Measurements from ENCODE around the gene CARNS1. TPM values are rescaled to one million over a fixed set of nuclear protein-coding genes. Genes with fewer than 3 reads are reported as not detected.

The CARNS1 gene
- total RNA-seq, 3 donors from 2014 or later = 0.16 to 4.2 (median 0.66) TPM

- intact Hi-C loops (cut with DNase I; ENCODE audit: low total_unique reads) = no loop called here
- Histone ChIP-seq H3K36me3 (no peaks in the 10 kb centered on the region), H3K27ac (no peak overlapping the region), H3K9me3 (no peaks in the 10 kb centered on the region), H3K27me3 (no peaks in the 10 kb centered on the region), H3K4me3 (no peak overlapping the region), H3K4me1 (peaks cover 0 to 15% of the 10 kb centered on the region in 2 donors)
- no peak for DNase-seq (ENCODE audit: low spot score in 2 of 2)
- TF ChIP-seq POLR2AphosphoS5 (IDR thresholded peaks at IDR 0.05) (no peak), POLR2A (IDR thresholded peaks at IDR 0.05) (no peak)
- TF ChIP-seq, protein P1, sequence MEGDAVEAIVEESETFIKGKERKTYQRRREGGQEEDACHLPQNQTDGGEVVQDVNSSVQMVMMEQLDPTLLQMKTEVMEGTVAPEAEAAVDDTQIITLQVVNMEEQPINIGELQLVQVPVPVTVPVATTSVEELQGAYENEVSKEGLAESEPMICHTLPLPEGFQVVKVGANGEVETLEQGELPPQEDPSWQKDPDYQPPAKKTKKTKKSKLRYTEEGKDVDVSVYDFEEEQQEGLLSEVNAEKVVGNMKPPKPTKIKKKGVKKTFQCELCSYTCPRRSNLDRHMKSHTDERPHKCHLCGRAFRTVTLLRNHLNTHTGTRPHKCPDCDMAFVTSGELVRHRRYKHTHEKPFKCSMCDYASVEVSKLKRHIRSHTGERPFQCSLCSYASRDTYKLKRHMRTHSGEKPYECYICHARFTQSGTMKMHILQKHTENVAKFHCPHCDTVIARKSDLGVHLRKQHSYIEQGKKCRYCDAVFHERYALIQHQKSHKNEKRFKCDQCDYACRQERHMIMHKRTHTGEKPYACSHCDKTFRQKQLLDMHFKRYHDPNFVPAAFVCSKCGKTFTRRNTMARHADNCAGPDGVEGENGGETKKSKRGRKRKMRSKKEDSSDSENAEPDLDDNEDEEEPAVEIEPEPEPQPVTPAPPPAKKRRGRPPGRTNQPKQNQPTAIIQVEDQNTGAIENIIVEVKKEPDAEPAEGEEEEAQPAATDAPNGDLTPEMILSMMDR (IDR thresholded peaks at IDR 0.05) = no peak
Observed at GRCh38 chr11:67376873-67377808, 38.3 kb upstream of the CARNS1 start.

GRCh38 chr11:67378544-67378943 lies 36.9 kb upstream of the CARNS1 start:
- Histone ChIP-seq H3K27me3 (no peaks in the 10 kb centered on the region), H3K27ac (no peak overlapping the region), H3K9me3 (no peaks in the 10 kb centered on the region), H3K4me1 (peaks cover 0 to 15% of the 10 kb centered on the region in 2 donors), H3K36me3 (no peaks in the 10 kb centered on the region), H3K4me3 (no peak overlapping the region)
- no peak for TF ChIP-seq POLR2A (IDR thresholded peaks at IDR 0.05)
- TF ChIP-seq POLR2AphosphoS5 (IDR thresholded peaks at IDR 0.05) = no peak
- TF ChIP-seq, protein P1 (IDR thresholded peaks at IDR 0.05) = no peak
- DNase-seq (ENCODE audit: low spot score in 2 of 2) = no peak
- intact Hi-C loops (cut with DNase I; ENCODE audit: low total_unique reads) = no loop called here

DNA sequence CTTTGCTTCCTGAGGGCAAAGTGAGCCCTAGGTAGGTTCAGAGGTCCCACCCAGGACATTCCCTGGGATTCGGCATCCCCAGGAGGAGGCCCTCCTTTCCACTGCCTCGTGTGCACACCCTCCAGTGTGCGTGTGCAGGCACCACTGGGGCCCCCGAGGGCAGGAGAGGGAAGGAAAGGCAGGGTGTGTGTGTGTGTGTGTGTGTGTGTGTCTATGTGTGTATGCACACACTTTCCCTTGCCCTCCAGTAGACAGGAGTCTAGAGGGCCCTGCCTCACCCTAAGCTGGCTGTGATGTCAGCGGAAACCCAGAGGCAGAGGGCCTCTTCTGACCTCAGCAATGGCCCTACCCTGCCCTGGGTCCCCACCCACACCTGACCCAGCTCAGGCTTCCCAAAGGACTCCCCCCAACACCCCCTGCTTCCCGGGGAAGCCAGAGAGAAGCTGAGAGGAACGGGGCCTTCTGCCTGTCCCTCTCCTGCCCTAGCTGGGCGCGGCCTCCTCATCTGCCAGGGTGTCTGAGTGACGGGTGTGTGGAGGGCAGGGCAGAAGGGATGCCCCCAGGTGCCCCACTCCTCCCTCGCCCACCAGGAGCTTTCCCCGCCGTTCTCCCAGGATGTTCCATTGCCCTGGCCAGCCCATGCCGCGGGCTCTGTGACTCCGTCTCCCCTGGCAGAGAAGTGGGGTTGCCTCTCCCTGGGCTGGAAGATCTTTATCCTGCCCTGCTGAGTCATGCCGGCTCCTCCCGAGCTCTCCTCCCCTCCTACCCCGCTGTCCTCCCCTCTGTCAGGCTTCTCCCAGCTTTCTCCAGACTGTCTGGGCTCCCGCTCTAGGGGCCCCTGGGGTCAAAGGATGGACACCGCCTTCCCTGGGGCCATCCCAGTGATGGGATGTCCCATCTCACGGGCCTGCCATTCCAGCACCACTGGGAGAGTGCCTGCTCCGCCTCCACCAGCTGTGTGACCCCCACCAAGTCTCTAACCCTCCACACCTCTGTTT lies 36.1 kb upstream of the CARNS1 start:
- intact Hi-C loops (cut with DNase I; ENCODE audit: low total_unique reads) = no loop called here
- H3K9me3 ChIP-seq = no peaks in the 10 kb centered on the region

GRCh38 chr11:67381244-67381972 lies 34.1 kb upstream of the CARNS1 start:
- intact Hi-C loops (cut with DNase I; ENCODE audit: low total_unique reads) = no loop called here
- no peak overlapping the region for H3K4me3 ChIP-seq
- TF ChIP-seq POLR2AphosphoS5 (IDR thresholded peaks at IDR 0.05) (no peak), POLR2A (IDR thresholded peaks at IDR 0.05) (no peak)
- TF ChIP-seq, protein P1 (IDR thresholded peaks at IDR 0.05) = no peak
- no peaks in the 10 kb centered on the region for H3K27me3 ChIP-seq
- DNase-seq (ENCODE audit: low spot score in 2 of 2) = no peak
- no peaks in the 10 kb centered on the region for H3K4me1 ChIP-seq
- no peak overlapping the region for H3K27ac ChIP-seq
- no peaks in the 10 kb centered on the region for H3K9me3 ChIP-seq
- no peaks in the 10 kb centered on the region for H3K36me3 ChIP-seq

More for the DNA sequence above, 36.1 kb upstream of the CARNS1 start:
- TF ChIP-seq POLR2A (IDR thresholded peaks at IDR 0.05) (no peak), POLR2AphosphoS5 (IDR thresholded peaks at IDR 0.05) (no peak)
- TF ChIP-seq, protein P1 (IDR thresholded peaks at IDR 0.05) = no peak
- H3K27me3 ChIP-seq = no peaks in the 10 kb centered on the region
- peaks cover 0 to 12% of the 10 kb centered on the region in 2 donors for H3K4me1 ChIP-seq
- H3K27ac ChIP-seq = no peak overlapping the region
- H3K4me3 ChIP-seq = no peak overlapping the region
- no peak for DNase-seq (ENCODE audit: low spot score in 2 of 2)
- H3K36me3 ChIP-seq = no peaks in the 10 kb centered on the region

Data from breast epithelium (tissue), 4 donors.